NCI-H748 (cell line): ENCODE results near the gene SLC7A6.
A peak's percentile ranks its signal among the peaks of the same experiment; 100 is the strongest.

Source experiments
- DNase-seq: peaks from one replicate; lab custom pipeline; 2025; ENCODE audit not compliant: unreplicated experiment; lab: John Stamatoyannopoulos, UW

Gene SLC7A6

GRCh38 chr16:68264128-68265077 lies at the start of gene SLC7A6:
SLC7A6 (plus strand) TSS chr16:68264526; CDS start chr16:68274727, 10,201 bp downstream.
- DNase-seq: peak; percentile 49

- DNase-seq: no peak
Observed at GRCh38 chr16:68214726-68215125, 49.6 kb upstream of the SLC7A6 start.

DNA sequence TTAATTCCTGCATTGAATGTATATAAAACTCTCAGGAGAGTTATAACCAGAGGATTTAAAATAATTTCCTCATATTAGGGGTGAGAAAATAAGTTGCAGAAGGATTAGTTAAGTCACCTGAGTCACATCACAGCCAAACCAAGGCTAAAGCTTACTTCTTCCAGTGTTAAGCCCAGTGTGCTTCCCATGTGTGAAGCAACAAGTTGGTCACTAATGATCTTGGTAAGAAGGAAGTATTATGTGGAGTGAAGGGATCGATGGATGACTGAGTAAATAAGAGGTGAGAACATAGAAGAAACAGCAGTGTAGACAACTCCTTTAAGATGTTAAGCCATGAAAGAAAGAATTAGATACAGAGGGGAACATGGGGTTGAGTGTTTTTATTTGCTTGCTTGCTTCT lies 49.0 kb upstream of the SLC7A6 start:
- DNase-seq: no peak

DNA sequence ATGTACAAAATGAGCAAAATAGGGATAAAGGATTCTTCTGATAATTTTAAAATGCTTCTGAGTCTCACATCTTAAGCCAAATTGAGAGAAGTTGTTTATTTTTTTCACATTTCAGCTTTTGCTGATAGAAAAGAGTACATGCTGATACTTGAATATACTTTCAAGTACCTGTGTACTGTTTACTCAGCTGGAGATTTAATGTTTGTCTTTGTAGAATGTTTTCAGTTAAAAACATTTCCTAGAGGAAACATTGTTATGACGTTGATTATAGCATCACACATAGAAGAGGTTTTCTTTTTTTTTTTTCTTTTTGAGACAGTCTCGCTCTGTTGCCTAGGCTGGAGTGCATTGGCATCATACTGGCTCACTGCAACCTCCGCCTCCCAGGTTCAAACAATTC lies 48.1 kb upstream of the SLC7A6 start:
- DNase-seq: no peak

- no peak for DNase-seq
Observed at GRCh38 chr16:68217506-68217905, 46.8 kb upstream of the SLC7A6 start.

DNA sequence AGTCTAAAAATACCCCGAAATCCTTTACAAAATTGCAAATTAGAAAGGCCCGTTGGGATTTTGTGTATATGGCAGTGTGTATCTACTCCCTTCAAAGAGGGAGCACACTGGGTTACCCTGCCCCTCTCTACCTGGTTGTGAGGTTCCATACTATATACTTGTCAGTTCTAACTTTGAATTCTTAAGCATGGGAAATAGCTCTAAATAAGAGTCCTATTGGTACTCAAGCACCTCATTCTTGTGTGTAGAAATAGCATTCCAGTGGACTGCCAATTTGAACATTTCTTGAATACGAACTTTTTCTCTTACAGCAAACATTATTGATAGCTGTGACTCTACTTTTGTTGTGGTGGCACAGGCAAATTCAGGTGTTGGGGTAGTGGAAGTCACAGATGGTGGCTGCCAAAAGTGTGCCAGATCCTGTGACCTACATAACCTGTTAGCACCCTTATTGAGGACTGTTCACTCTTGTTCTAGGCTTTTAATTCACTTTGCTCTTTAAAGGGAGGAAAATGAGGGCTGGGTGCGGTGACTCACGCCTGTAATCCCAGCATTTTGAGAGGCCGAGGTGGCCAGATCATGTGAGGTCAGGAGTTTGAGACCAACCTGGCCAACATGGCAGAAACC lies 44.5 kb upstream of the SLC7A6 start:
- no peak for DNase-seq

- DNase-seq: no peak
Observed at GRCh38 chr16:68223072-68223471, 41.3 kb upstream of the SLC7A6 start.

- no peak for DNase-seq
Observed at GRCh38 chr16:68226116-68226515, 38.2 kb upstream of the SLC7A6 start.

DNA sequence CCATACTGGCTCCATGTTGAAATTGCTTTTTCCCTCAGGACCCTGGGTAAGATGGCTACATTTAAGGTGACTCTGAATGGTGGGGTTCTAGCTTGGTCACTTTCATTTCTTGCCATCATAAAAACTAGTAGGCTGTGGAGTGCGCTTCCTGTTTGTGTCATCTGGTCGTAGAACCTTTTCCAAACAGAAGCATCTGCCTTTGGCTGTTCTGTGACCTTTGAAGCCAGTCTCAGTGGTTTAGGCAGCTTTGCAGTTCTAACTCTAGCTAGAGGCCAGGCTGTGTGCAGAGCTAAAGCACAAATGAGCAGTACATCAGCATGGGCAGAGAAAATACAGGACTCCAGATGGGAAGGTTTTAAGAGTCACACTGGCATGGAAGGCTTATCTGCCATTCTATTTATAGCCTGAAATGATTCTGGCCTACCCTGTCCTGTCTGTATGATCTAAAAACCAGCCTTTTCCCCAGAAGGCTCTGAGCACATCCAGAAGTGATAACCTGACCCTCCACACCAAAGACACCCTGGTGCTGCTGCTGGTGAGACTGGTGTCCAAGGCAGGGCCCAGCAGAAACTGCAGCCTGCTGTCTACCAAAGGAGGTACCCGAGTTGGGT lies 37.0 kb upstream of the SLC7A6 start:
- DNase-seq: no peak

DNA sequence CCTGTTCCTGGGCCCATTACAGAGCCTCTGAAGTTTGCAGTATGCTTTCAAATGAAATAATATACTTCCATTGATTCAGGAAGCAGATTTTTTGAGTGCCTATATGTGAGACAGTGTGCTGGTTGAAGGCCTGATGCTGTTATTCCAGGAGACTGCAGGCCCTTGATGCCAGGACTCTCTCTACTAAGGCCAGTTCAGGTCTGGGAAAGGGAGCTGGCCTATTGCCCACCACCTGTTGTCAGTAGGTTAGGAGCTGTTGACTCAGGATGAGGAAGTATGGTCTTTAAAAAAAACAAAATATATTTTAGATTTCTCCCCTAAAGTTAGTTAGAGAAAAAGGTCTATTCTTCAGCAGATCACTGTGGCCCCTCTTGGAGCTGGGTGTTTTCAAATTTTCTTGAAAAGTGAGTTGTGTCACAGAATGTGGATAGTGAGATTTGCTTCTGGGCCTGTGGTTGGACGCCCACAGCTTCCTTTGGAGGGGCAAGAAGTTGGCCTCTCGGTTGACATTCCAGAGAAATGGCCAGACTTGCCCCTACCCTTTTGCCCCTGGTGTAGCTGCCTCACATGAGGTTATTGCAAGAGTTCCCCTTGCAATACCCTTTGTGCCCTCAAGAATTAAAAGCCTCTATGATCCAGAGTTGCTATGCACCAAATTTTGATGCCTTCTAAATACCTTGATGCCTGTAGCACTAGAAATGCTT lies 36.3 kb upstream of the SLC7A6 start:
- DNase-seq: no peak

GRCh38 chr16:68228652-68229051 lies 35.7 kb upstream of the SLC7A6 start:
- DNase-seq: no peak

DNA sequence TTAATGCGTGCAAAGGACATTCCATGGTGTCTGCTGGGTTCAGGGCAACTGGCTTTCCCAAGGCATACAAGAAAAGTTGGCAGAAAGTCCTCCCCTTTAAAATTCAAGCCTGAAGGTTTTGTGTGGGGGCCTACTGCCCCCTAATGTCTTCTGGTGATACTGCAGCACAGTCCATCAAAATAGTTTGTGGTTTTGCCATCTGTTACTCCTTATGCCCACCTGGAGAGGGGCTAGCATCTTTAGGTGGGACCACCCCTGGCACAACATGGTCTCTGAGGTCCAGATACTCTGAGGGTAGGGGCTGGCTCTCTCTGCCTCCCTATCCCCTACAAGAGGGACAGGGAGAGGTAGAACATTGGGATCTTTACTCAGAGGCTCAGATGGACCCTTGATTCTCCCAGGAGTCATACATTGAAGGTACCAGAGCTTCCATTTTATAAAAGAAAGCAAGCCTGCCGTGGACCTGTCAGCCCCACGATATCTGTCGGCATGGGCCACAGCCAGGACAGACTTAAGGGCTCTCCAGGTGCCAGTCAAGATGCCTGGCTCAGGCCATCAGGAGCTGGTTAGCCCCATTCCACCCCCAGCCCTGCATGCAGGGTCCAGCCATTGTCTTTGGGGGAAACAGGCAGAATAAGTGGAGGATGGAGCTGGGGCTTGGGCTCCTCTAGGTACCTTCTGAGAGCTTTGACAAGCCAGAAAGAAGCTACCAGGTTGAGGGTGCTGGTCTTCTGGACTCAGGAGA lies 34.7 kb upstream of the SLC7A6 start:
- DNase-seq: peak; percentile 31

- no peak for DNase-seq
Observed at GRCh38 chr16:68230176-68230571, 34.2 kb upstream of the SLC7A6 start.

GRCh38 chr16:68230956-68231355 lies 33.4 kb upstream of the SLC7A6 start:
- no peak for DNase-seq

- no peak for DNase-seq
Observed at GRCh38 chr16:68231384-68232136, 32.8 kb upstream of the SLC7A6 start.

DNA sequence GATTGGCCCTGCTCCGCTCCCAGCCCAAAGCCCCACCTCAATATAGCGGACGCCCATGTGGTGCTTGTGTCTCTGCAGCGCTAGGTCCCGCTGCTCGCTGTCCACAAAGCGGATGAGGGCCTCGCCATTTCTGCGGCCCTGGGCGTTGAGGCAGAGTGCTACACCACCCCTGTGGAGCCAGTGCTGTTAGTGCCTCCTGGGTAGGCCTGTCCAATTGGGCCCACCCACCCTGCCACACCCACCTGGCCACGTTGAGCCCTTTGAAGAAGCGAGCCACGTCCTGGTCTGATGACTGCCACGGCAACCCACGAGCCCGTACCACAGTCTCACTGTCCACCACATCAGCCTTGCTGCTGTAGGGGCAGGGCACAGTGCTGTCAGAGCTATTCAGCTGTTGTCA lies 32.0 kb upstream of the SLC7A6 start:
- no peak for DNase-seq

GRCh38 chr16:68233085-68233834 lies 31.1 kb upstream of the SLC7A6 start:
- no peak for DNase-seq

- no peak for DNase-seq
Observed at GRCh38 chr16:68233835-68234187, 30.5 kb upstream of the SLC7A6 start.
